Skin epidermis (tissue), 12 donors: ENCODE data around the gene NAP1L1.

Experiments
- H3K27ac ChIP-seq, 21 experiments: fragments of 200-600 bp; sonication (generic) in 11 of 21; one replicate each; pipeline ENCODE4 v1.5.0; 2020; ENCODE audit warnings: mild to moderate bottlenecking in 3 of 21, inconsistent platforms in 2 of 21, moderate library complexity in 2 of 21
- H3K4me3 ChIP-seq, 7 experiments: fragments of 200-600 bp; sonication (generic) in 2 of 7; one replicate each; pipeline ENCODE4 v1.5.0; 2020; ENCODE audit warnings: inconsistent platforms in 2 of 7, mild to moderate bottlenecking in 2 of 7, moderate library complexity in 1 of 7

The NAP1L1 gene

GRCh38 chr12:76025601-76026575, 58.6 kb downstream of the NAP1L1 start:
- Histone ChIP-seq H3K4me3 (no peak overlapping the region), H3K27ac (peak overlapping the region in 3 of 21 experiments; percentile 14 to 48 (median 31))

- H3K4me3 ChIP-seq, result no peak overlapping the region
- H3K27ac ChIP-seq, result peak overlapping the region in 1 of 21 experiments; percentile 42
Observed at GRCh38 chr12:76024942-76025600, 59.4 kb downstream of the NAP1L1 start.

GRCh38 chr12:76024102-76024781, 60.2 kb downstream of the NAP1L1 start:
- Histone ChIP-seq H3K4me3 (no peak overlapping the region), H3K27ac (peak overlapping the region in 1 of 21 experiments; percentile 42)

GRCh38 chr12:76023069-76023690, 61.3 kb downstream of the NAP1L1 start:
- no peak overlapping the region for H3K27ac ChIP-seq
- no peak overlapping the region for H3K4me3 ChIP-seq

GRCh38 chr12:76022506-76022905, 62.0 kb downstream of the NAP1L1 start:
- no peak overlapping the region for H3K4me3 ChIP-seq
- H3K27ac ChIP-seq, result peak overlapping the region in 2 of 21 experiments; percentile 49 to 79

- Histone ChIP-seq H3K27ac (peak overlapping the region in 18 of 21 experiments; percentile 38 to 86 (median 74)), H3K4me3 (no peak overlapping the region)
Observed at GRCh38 chr12:76020731-76021672, 63.5 kb downstream of the NAP1L1 start.

GRCh38 chr12:76020281-76020680, 64.2 kb downstream of the NAP1L1 start:
- Histone ChIP-seq H3K4me3 (no peak overlapping the region), H3K27ac (peak overlapping the region in 19 of 21 experiments; percentile 0 to 86 (median 69))

- Histone ChIP-seq H3K27ac (peak overlapping the region in 1 of 21 experiments; percentile 31), H3K4me3 (no peak overlapping the region)
Observed at GRCh38 chr12:76018672-76019071, 65.8 kb downstream of the NAP1L1 start.

GRCh38 chr12:76018111-76018510, 66.4 kb downstream of the NAP1L1 start:
- H3K4me3 ChIP-seq, result no peak overlapping the region
- H3K27ac ChIP-seq, result peak overlapping the region in 3 of 21 experiments; percentile 31 to 62 (median 49)

GRCh38 chr12:76014007-76014406, 70.5 kb downstream of the NAP1L1 start:
- no peak overlapping the region for H3K4me3 ChIP-seq

GRCh38 chr12:76013603-76014002, 70.9 kb downstream of the NAP1L1 start:
- no peak overlapping the region for H3K27ac ChIP-seq
- H3K4me3 ChIP-seq, result no peak overlapping the region

More at GRCh38 chr12:76014007-76014406, 70.5 kb downstream of the NAP1L1 start:
- no peak overlapping the region for H3K27ac ChIP-seq

GRCh38 chr12:76012644-76013043, 71.8 kb downstream of the NAP1L1 start:
- H3K4me3 ChIP-seq, result no peak overlapping the region

GRCh38 chr12:76010732-76011458, 73.6 kb downstream of the NAP1L1 start:
- peak overlapping the region in 15 of 21 experiments; percentile 0 to 85 (median 45) for H3K27ac ChIP-seq

More at GRCh38 chr12:76012644-76013043, 71.8 kb downstream of the NAP1L1 start:
- H3K27ac ChIP-seq, result peak overlapping the region in 1 of 21 experiments; percentile 85

GRCh38 chr12:76008428-76008827, 76.1 kb downstream of the NAP1L1 start:
- H3K4me3 ChIP-seq, result no peak overlapping the region
- no peak overlapping the region for H3K27ac ChIP-seq

More at GRCh38 chr12:76010732-76011458, 73.6 kb downstream of the NAP1L1 start:
- no peak overlapping the region for H3K4me3 ChIP-seq

- no peak overlapping the region for H3K27ac ChIP-seq
- H3K4me3 ChIP-seq, result no peak overlapping the region
Observed at GRCh38 chr12:76007640-76008039, 76.8 kb downstream of the NAP1L1 start.

- Histone ChIP-seq H3K27ac (no peak overlapping the region), H3K4me3 (no peak overlapping the region)
Observed at GRCh38 chr12:76006028-76006925, 78.2 kb downstream of the NAP1L1 start.

- Histone ChIP-seq H3K4me3 (no peak overlapping the region), H3K27ac (no peak overlapping the region)
Observed at GRCh38 chr12:76003355-76003638, 81.2 kb downstream of the NAP1L1 start.
